A549 (cell line): ENCODE measurements around the gene EGFL7. TPM values are rescaled to one million over a fixed set of nuclear protein-coding genes. Genes with fewer than 3 reads are reported as not detected.

ENCODE experiments used
- ATAC-seq, 2 experiments: fragments of 200-7000 bp in 1 of 2; fragments of >200 bp in 1 of 2; cut with Nextera tagmentation in 1 of 2; cut with Tn5 transposase in 1 of 2; 3 replicates each; pipeline versions ENCODE4 v1.8.0 to v1.9.1; 2018 to 2020; ENCODE audit warnings: mild to moderate bottlenecking in 1 of 2, moderate library complexity in 1 of 2
- CTCF ChIA-PET: fragments of 300-600 bp; sonication (Branson Sonifier 250); formaldehyde crosslinking; extraction: SDS; loops from one replicate; lab custom pipeline; 2021; ENCODE audit warnings: antibody characterized with exemption, inconsistent platforms; lab: Yijun Ruan, JAX
- POLR2A ChIA-PET: fragments of 350-600 bp; formaldehyde crosslinking; extraction: SDS; loops from one replicate; lab custom pipeline; 2021; ENCODE audit warnings: antibody characterized with exemption, inconsistent platforms; lab: Yijun Ruan, JAX
- DNase-seq, 2 experiments: peaks; one replicate each; pipeline versions ENCODE4 v3.0.0 to v3.0.0-alpha.2; 2011 to 2016; ENCODE audit warnings: low read depth in 1 of 2, low spot score in 1 of 2
- FAIRE-seq: peaks from 2 replicates; lab custom pipeline; 2011; peaks lifted over from hg19 to GRCh38; lab: Jason Lieb, UNC
- H3K27ac ChIP-seq, 2 experiments: fragments of >200 bp; sonication (Bioruptor Twin); formaldehyde crosslinking; 3 replicates each; pipeline ENCODE4 v1.5.1; 2016 to 2017
- H3K4me1 ChIP-seq: fragments of >200 bp; sonication (Bioruptor Twin); formaldehyde crosslinking; 3 replicates; pipeline ENCODE4 v1.6.1; 2016
- H3K4me2 ChIP-seq: fragments of >200 bp; sonication (Bioruptor Twin); formaldehyde crosslinking; 3 replicates; pipeline ENCODE4 v1.6.1; 2016
- H3K4me3 ChIP-seq: fragments of >200 bp; sonication (Bioruptor Twin); formaldehyde crosslinking; 3 replicates; pipeline ENCODE4 v1.5.1; 2016
- H3K9me3 ChIP-seq: fragments of >200 bp; sonication (Bioruptor Twin); formaldehyde crosslinking; 3 replicates; pipeline ENCODE4 v1.6.1; 2016
- ATOH8 ChIP-seq: fragments of 250-450 bp; sonication (Bioruptor Pico); IDR thresholded peaks from 2 replicates; pipeline ENCODE4 v1.5.0; 2020; ENCODE audit warnings: low read depth, mild to moderate bottlenecking, moderate library complexity
- CHD4 ChIP-seq: fragments of 200-600 bp; sonication (generic); IDR thresholded peaks from 2 replicates; pipeline ENCODE4 v1.6.1; 2016; ENCODE audit warnings: antibody characterized with exemption, mild to moderate bottlenecking, borderline replicate concordance
- CTCF ChIP-seq: fragments of >200 bp; sonication (Bioruptor Twin); formaldehyde crosslinking; IDR thresholded peaks from 3 replicates; pipeline ENCODE4 v1.5.1; 2016
- EHF ChIP-seq: fragments of 250-450 bp; sonication (Bioruptor Pico); IDR thresholded peaks from 2 replicates; pipeline ENCODE4 v1.5.0; 2020; ENCODE audit warnings: mild to moderate bottlenecking
- ELK1 ChIP-seq: fragments of 150-350 bp; IDR thresholded peaks from 2 replicates; pipeline ENCODE4 v1.6.1; 2014; ENCODE audit warnings: low read depth, mild to moderate bottlenecking, low read length
- EP300 ChIP-seq, 2 experiments: fragments of >200 bp; sonication (Bioruptor Twin); formaldehyde crosslinking; IDR thresholded peaks; 2 replicates in 1 of 2; 3 replicates in 1 of 2; pipeline ENCODE4 v1.6.1; 2016 to 2017
- FOSB ChIP-seq: fragments of 250-450 bp; sonication (Bioruptor Pico); IDR thresholded peaks from 2 replicates; pipeline ENCODE4 v1.5.0; 2020; ENCODE audit warnings: mild to moderate bottlenecking, moderate library complexity
- FOXS1 ChIP-seq: fragments of 250-450 bp; sonication (Bioruptor Pico); IDR thresholded peaks from 2 replicates; pipeline ENCODE4 v1.5.0; 2020; ENCODE audit warnings: mild to moderate bottlenecking, moderate library complexity
- HES2 ChIP-seq: fragments of >200 bp; sonication (Bioruptor Twin); formaldehyde crosslinking; IDR thresholded peaks from 2 replicates; pipeline ENCODE4 v1.6.1; 2016
- HOXB5 ChIP-seq: fragments of 250-450 bp; sonication (Bioruptor Pico); IDR thresholded peaks from 2 replicates; pipeline ENCODE4 v1.5.0; 2020; ENCODE audit warnings: mild to moderate bottlenecking, moderate library complexity
- KDM1A ChIP-seq: fragments of 200-600 bp; sonication (generic); IDR thresholded peaks from 2 replicates; pipeline ENCODE4 v1.6.1; 2016; ENCODE audit warnings: low read depth, mild to moderate bottlenecking
- MAZ ChIP-seq: fragments of 150-350 bp; IDR thresholded peaks from 2 replicates; pipeline ENCODE4 v1.6.1; 2014; ENCODE audit warnings: antibody characterized with exemption, low read depth, low read length, borderline replicate concordance
- NPAS2 ChIP-seq: fragments of 250-450 bp; sonication (Bioruptor Pico); IDR thresholded peaks from 2 replicates; pipeline ENCODE4 v1.8.0; 2022; ENCODE audit warnings: mild to moderate bottlenecking, moderate library complexity, borderline replicate concordance
- POLR2AphosphoS2 ChIP-seq: conservative IDR thresholded peaks from 2 replicates; pipeline ENCODE4 v1.6.1; 2012; ENCODE audit warnings: low read length, improper control_type of control experiment, inconsistent platforms
- RAD21 ChIP-seq, 2 experiments: fragments of >200 bp in 1 of 2; sonication (Bioruptor Twin) in 1 of 2; formaldehyde crosslinking in 1 of 2; IDR thresholded peaks in 1 of 2; conservative IDR thresholded peaks in 1 of 2; 2 replicates in 1 of 2; 3 replicates in 1 of 2; pipeline ENCODE4 v1.6.1; 2012 to 2018; ENCODE audit warnings: inconsistent platforms in 1 of 2
- REST ChIP-seq: fragments of 200-600 bp; sonication (generic); IDR thresholded peaks from 2 replicates; pipeline ENCODE4 v1.6.1; 2016; ENCODE audit warnings: antibody characterized with exemption, mild to moderate bottlenecking, moderate library complexity
- RFX5 ChIP-seq: fragments of 450-650 bp; IDR thresholded peaks from 2 replicates; pipeline ENCODE4 v1.7.1; 2014; ENCODE audit warnings: antibody characterized with exemption, mild to moderate bottlenecking, moderate library complexity
- RNF2 ChIP-seq: fragments of 200-600 bp; sonication (generic); IDR thresholded peaks from 2 replicates; pipeline ENCODE4 v1.6.1; 2016; ENCODE audit warnings: low read depth, mild to moderate bottlenecking, antibody characterized with exemption, moderate library complexity, borderline replicate concordance
- SMC3 ChIP-seq: fragments of >200 bp; sonication (Bioruptor Twin); formaldehyde crosslinking; IDR thresholded peaks from 3 replicates; pipeline ENCODE4 v1.6.1; 2018; ENCODE audit warnings: inconsistent platforms
- whole genome bisulfite sequencing: methylation state at CpG from one replicate; pipeline ENCODE4 v1.1.6; 2017; ENCODE audit errors: missing lambda C conversion rate; 5-methylcytosine and 5-hydroxymethylcytosine counted together
- polyA plus RNA-seq, 4 experiments: library from polyadenylated mRNA; depleted of rRNA in 3 of 4; stranded (reverse); fragments of >200 nt; fragmentation: RNase III in 1 of 4; extraction: RNeasy Plus Mini Kit Qiagen cat#74134 plus additional on column Dnase treatment in 1 of 4; gene quantifications; 2 replicates in 3 of 4; 3 replicates in 1 of 4; pipeline ENCODE4 v1.2.3, GENCODE V29; 2011 to 2017

The EGFL7 gene
- polyA plus RNA-seq, 2 of the 4 experiments (the other 2 are of a cell fraction): 19.9 to 34.4 TPM

- no peak overlapping the region for H3K4me2 ChIP-seq
- H3K4me3 ChIP-seq: no peak overlapping the region
- DNase-seq (no peak), ATAC-seq (no peak), FAIRE-seq (no peak)
- H3K9me3 ChIP-seq: no peaks in the 10 kb centered on the region
- WGBS: 56% methylated on average over 5 of the region's 8 CpGs
- ChIA-PET CTCF (interaction anchor here (1.0 to 5.2 kb wide), 7 partner anchors 8 to 320 kb away, joined by 3 to 37 read pairs (median 5); no protein-coding TSS in a partner anchor), POLR2A (interaction anchor here (4.0 kb wide), 1 partner anchor 13 kb away, joined by 30 read pairs; no protein-coding TSS in a partner anchor)
- no peak overlapping the region for H3K27ac ChIP-seq
- TF ChIP-seq REST (no peak), HES2 (no peak), RNF2 (no peak), EP300 (IDR thresholded peaks at IDR 0.05) (no peak), ATOH8 (CRISPR knock-in tag) (no peak), POLR2AphosphoS2 (no peak), KDM1A (no peak), EHF (CRISPR knock-in tag) (no peak), MAZ (no peak), SMC3 (no peak), HOXB5 (no peak), RAD21 (conservative IDR thresholded peaks at IDR 0.05 in 1 of 2, IDR thresholded peaks at IDR 0.05 in 1 of 2) (no peak)
- H3K4me1 ChIP-seq: peaks cover 45% of the 10 kb centered on the region
Observed at GRCh38 chr9:136714893-136715274, 52.2 kb downstream of the EGFL7 start.

GRCh38 chr9:136717399-136717798, 54.7 kb downstream of the EGFL7 start:
- POLR2A ChIA-PET: interaction anchor here (2.2 kb wide), 1 partner anchor 11 kb away, joined by 10 read pairs; no protein-coding TSS in a partner anchor
- H3K4me1 ChIP-seq: peaks cover 51% of the 10 kb centered on the region
- no peak for TF ChIP-seq ELK1
- TF ChIP-seq FOSB (CRISPR knock-in tag): no peak
- TF ChIP-seq HES2: no peak
- TF ChIP-seq FOXS1: no peak
- TF ChIP-seq NPAS2 (CRISPR knock-in tag): no peak
- TF ChIP-seq CHD4: no peak
- no peak for TF ChIP-seq CTCF
- TF ChIP-seq RFX5: no peak
- TF ChIP-seq RNF2: no peak
- no peak for DNase-seq
- no peaks in the 10 kb centered on the region for H3K9me3 ChIP-seq
- no peak overlapping the region for H3K4me3 ChIP-seq
- CTCF ChIA-PET: interaction anchor here (2.2 to 4.7 kb wide), 2 partner anchors 12 to 45 kb away, joined by 5 to 25 read pairs; no protein-coding TSS in a partner anchor
- WGBS: 78% methylated on average over 8 of the region's 16 CpGs
- H3K27ac ChIP-seq: no peak overlapping the region
- FAIRE-seq: no peak
- ATAC-seq: no peak
- H3K4me2 ChIP-seq: no peak overlapping the region
